Measurements from ENCODE around the gene ABCD1.

- TF ChIP-seq CTCF (conservative IDR thresholded peaks at IDR 0.05) (no peak), EZH2 (IDR thresholded peaks at IDR 0.05; ENCODE audit: low read depth) (no peak)
These were observed 21.7 kb upstream of the ABCD1 start for GRCh38 chrX:153703036-153703370.

Data from PC-9 (cell line).